Muscle of back (tissue), 11 donors: ENCODE data around the gene COLEC12. TPM values are rescaled to one million over a fixed set of nuclear protein-coding genes. Genes with fewer than 3 reads are reported as not detected.
"Not testable (repeated sequence)": the region's sequence is repeated elsewhere in the genome, so short reads cannot be mapped to it uniquely, and the experiment has no call there.

Experiments
- DNase-seq, 3 donors: peaks; one replicate each; pipeline versions ENCODE4 v3.0.0 to v3.0.0-alpha.2; 2013
- polyA plus RNA-seq, 10 donors: library from polyadenylated mRNA; unstranded; fragments of 120-200 nt; gene quantifications; one replicate each; pipeline ENCODE4 v1.2.1, GENCODE V29; 2013; ENCODE audit not compliant: insufficient read length in 10 of 10

COLEC12 gene
- polyA plus RNA-seq, 10 donors: 42.8 to 82.8 (median 56.7) TPM

DNA sequence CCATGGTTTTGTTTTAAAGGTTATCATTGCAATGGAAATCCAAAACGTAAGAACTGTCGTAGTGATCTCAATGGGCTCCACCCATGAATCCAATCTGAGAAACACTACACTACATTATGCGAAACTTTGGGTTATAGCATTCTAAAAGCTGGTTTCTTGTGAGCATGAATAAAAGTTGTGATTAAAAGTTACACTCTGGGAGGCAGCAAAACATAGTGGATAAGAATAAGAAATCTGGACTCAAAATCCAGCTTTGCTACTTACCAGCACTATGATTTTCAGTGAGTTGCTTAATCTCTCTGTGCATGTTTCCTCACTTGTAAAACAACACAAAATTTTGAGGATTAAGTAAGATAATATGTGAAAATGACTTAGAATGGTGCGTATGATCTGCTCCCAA lies 207.0 kb downstream of the COLEC12 start:
- DNase-seq: peak in 1 of 3 donors; percentile 62

DNA sequence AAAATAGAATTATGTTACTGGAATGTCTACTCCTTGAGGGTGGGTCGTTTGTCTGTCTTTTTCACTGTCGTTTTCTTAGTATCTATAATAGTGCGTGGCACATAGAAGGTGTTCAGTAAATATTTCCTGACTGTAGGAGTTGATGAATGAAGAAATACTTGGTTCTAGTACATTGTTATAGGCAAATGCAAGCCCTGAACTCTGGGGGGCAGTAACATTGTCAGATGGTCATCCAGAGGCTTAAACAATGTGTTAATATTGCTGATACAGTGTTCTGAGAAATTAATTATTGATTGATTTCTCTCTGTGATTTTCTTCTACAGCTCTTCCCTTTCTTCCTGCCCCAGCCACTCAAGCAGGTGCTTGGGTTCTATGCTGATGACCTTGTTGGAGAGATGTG lies 208.2 kb downstream of the COLEC12 start:
- DNase-seq: no peak

DNA sequence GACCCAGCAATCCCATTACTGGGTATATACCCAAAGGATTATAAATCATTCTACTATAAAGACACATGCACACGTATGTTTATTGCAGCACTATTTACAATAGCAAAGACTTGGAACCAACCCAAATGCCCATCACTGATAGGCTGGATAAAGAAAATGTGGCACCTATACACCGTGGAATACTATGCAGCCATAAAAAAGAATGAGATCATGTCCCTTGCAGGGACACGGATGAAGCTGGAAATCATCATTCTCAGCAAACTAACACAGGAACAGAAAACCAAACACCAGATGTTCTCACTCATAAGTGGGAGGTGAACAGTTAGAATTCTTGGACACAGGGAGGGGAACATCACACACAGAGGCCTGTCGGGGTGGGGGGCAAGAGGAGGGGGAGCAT lies 210.5 kb downstream of the COLEC12 start:
- not testable (repeated sequence) for DNase-seq

DNA sequence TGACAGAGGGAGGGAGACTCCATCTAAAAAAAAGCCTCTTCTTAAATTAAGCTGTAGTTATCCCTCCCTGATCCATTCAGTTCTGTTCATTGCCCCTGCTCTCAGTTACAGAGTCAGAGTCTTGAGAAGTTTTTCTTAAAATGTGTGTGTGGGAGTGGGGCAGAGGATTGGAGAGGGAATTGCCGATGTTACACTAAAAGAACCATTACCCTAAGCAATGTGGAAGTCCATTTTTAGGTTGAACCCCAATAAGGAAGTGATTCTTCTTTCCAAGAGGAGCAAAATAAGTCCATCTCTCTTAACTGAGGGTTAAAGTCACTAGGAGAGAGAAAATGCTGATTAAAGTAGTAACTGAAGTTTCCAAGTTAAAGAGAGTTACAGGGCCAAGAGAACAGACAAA lies 211.5 kb downstream of the COLEC12 start:
- no peak for DNase-seq

DNA sequence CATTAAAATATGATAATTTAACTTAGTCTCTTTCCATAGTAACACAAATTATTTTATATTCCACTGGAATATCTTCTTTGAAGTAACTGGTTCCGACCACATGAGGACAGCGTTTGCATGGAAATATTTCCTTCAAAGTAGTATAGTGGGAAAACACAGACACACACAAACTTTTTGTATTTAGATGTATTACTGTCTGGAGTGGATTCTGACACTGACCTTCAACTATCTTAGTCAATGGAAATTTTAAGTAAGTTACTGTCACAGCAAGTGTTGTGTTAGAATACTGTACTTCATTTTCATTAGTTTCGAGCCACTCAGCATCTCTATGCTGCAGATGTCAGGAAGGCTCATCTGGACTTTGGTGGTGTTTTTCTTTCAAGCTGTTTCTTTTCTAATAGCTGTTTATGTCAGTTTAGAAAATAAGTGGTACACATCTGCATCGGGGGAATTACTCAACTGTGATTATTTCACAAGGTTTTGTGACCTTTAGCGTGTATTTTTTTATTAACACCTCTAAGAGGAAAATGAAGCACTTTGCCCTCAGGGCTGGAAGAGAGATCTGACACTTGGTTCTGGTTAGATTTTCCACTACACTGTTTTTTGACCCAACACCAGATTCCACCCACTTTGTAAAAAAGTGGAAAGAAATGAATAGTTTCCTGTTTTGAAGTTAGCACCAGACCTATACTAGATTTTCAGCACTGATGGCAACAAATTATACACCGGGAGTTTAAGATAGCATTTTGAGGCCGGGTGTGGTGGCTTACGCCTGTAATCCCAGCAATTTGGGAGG lies 213.8 kb downstream of the COLEC12 start:
- peak in 1 of 3 donors; percentile 52 for DNase-seq

DNA sequence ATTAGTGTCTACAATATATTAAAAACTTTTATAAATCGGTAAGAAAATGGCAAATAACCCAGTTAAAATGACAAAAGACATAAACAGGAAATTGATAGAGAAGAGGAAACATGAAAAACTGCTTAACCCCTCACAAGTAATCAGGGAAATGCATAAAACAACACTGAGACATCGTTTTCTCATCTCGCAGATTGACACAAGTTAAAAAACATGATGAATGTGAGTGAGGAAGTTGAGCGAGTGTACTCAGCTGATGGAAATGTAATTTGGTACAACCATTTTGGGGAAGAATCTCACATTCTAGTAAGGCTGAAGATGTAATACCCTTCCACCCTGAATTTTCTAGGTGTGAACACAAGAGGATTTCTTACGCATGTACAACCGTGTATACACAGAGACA lies 214.7 kb downstream of the COLEC12 start:
- no peak for DNase-seq

DNA sequence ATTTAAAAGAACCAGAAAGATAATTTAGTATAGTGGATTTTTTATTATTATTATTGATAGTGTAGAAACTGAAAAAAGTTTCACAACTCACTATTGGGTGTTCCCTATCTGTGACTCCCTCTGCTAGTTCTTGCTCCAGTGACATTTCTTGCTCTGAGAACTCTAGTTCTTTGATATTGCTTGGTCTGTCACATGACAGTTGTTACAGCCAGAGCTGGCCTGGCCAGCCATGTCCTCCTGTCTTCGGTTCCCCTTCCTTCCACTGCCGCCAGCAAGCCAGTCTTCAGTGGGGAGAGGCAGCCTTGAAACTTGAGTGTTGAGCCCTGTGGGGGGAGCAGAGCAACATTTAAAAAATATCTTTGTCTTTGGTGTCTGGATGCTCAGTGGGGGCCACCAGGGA lies 225.0 kb downstream of the COLEC12 start:
- DNase-seq: no peak

DNA sequence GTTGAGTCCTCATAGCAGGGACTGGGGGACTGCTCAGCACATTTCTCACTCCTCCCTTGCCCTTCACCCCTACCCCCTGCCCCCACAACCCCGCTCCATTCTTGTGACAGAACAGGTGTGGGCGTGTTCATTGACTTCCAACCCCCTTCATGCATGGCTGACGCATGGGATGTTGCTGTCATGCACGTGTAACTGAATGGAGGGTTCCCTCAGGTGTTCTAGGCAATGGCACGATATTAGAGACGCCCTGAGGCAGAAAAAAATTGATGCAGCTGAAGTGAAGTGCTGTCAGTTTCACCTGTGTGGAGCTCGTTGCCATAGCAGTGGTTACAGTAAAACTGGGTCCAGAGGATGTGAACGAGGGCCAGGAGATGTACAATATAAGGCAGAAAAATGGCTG lies 226.2 kb downstream of the COLEC12 start:
- DNase-seq: no peak

DNA sequence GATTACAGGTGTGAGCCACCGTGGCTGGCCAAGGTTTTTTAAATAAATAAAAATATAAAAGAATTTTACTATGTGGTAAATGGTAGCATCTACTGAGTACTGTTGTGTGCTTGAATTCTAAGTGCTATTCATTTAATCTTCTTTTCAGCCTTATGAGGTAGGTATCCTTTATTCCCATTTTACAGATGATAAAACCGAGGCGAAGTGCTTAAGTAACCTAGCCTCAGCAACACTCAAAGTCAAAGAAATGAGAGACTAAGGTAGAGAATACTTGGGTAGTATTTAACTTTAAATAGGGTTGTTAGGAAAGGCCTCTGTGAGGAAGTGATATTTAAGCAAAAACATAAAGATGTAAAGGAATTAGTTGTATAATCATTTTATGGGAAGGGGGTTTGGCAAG lies 227.0 kb downstream of the COLEC12 start:
- DNase-seq: no peak

DNA sequence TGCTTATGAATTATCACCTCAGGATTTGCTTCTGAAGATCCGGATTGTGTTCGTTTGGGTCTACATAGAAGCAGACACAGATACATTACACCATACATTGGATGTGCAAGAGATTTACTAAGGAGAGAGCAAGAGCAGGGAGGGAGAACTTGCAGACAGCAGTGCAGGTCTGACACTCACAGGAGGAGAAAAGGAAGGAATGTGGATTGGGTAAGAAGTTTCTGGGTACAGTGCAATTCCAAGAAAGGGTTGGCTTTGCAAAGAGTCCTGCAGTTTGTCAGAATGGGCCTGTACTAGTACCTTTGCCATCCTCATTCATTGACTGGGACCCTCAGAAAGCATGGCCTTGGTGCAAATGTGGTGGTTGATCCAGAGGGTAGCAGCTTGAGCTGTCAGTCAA lies 227.9 kb downstream of the COLEC12 start:
- DNase-seq: no peak

DNA sequence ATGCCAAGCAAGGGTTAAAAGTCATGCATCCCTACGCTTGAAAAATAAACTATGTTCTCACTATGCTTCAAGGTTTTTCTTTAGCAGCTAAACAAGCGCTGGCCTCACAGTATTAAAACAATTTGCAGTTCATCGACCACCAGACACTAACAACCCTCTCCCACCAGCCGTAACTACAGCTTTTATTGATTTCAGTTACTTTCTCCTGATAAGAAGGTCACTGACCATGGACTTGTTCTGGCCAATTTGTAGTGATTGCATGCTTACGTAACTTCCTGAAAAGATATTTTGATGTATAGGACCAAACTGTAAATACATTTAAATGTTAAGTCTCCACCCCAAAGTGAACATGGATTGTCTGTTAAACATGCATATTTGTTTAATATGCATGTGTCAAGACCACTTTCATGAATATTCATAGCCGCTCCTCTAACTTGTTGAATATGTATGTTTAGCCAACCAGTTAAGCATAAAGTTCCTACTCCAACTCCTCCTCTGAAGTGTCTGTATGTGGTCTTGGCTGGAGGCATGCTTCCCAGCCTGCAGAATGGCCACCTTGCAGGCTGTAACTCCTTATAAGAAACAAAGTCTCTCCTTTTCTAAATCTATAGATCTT lies 230.9 kb downstream of the COLEC12 start:
- no peak for DNase-seq

DNA sequence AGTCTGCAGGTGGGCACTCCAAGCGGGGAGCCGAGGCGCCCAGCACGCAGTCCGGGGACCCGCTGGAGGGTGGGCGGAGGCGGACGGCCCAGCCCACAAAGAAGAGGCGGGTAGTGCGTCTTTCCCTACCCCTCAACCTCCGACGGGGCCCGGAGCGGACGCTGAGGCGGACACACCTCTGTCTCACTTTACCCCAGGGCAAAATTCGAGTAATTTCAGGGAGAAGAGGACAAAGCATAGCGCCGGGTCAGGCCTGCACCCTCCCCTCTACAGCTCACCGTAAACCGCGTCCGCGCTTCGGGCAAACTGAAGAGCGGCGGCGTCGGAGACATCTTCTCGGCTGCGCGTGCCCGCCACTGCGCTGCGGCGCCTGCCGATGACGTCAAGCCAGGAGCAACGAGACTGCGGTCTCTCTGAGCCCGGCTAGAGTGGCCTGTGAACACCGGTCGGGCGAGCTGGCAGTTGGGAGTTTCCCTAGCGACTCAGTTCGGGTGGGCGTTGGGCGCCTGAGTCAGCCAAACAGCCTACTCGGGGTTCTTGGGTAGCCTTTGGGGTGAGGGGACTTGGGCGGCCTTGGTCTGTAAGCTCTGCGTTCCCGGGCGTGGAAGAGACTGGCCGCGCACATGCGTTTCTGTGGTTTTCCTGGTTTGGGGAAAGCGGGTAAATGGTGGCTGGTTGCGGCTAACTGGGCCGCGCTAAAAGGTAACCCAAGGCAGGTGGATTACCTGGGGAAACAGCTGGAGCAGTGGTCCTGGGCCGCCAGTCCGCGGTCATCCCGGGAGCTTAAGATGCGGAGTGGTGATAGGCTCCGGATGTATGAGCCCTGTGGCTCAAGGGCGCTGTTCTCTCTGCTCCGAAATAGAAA lies 232.6 kb downstream of the COLEC12 start, which contains the start of gene THOC1:
TSS of gene THOC1 (minus strand) at position 360 of the 865 bp plus-strand sequence. CDS start at position 332, 28 bp downstream.
- DNase-seq: peak; percentile 91 to 98 (median 92)

DNA sequence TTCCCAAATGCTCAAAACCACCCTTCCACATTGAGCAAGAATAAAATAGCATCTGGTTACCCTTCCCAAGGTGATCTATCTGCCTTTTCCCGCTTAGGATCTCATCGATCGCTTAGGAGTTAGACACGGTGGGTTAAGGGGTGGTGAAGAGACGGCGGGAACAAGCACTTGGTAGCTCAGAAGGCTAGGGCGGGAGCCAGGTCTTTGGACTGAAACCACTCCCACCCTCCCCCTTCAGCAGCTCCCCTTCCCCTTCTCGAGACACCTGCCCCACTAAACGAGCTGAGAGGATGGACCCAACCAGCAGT lies 233.2 kb downstream of the COLEC12 start:
- peak in 1 of 3 donors; percentile 13 for DNase-seq

Other genes with a start within 250 kb of the COLEC12 start
- gene THOC1, start 232.7 kb downstream of the COLEC12 start, polyA plus RNA-seq: 10 to 100 TPM; 25.8 to 72.0 (median 37.4) TPM
- gene CETN1, start 79.7 kb upstream of the COLEC12 start, polyA plus RNA-seq: not detected
- 1 to 10 TPM in 3 of 10 donors, under 1 TPM in 7; 0.36 to 3.1 (median 0.85) TPM for gene CLUL1, start 96.3 kb upstream of the COLEC12 start, polyA plus RNA-seq
- gene TYMS, start 157.0 kb upstream of the COLEC12 start, polyA plus RNA-seq: 100 to 1,000 TPM in 1 of 10 donors, 10 to 100 TPM in 9; 51.3 to 122 (median 60.4) TPM
- gene ENOSF1, start 211.9 kb upstream of the COLEC12 start, polyA plus RNA-seq: 10 to 100 TPM; 13.3 to 52.3 (median 21.8) TPM